CD14-positive monocyte (primary cell): Measurements from ENCODE around the gene DENND11. TPM values are rescaled to one million over a fixed set of nuclear protein-coding genes. Genes with fewer than 3 reads are reported as not detected.

Experiments used
- DNase-seq, 3 donors: peaks; one replicate each; pipeline ENCODE4 v3.0.0-alpha.2; 2011 to 2022
- H2AFZ ChIP-seq: 2 replicates; pipeline ENCODE4 v1.6.0; 2012; ENCODE audit warnings: mild to moderate bottlenecking, low read depth, low read length, inconsistent platforms; ENCODE audit not compliant: insufficient read depth, poor library complexity, severe bottlenecking
- H3K27ac ChIP-seq, 2 donors: 1 replicate in 1 of 2; 2 replicates in 1 of 2; pipeline ENCODE4 v1.5.1; 2012 to 2013; ENCODE audit warnings: low read length in 2 of 2, control low read depth in 1 of 2, inconsistent platforms in 1 of 2, low read depth in 1 of 2, mild to moderate bottlenecking in 1 of 2
- H3K27me3 ChIP-seq, 2 donors: one replicate each; pipeline versions ENCODE4 v1.6.0 to v1.6.1; 2011 to 2013; ENCODE audit warnings: low read length in 2 of 2; ENCODE audit not compliant: control insufficient read depth in 2 of 2, insufficient read depth in 2 of 2
- H3K36me3 ChIP-seq, 2 donors: replicated peaks in 1 of 2; 1 replicate in 1 of 2; 2 replicates in 1 of 2; pipeline versions ENCODE4 v1.5.1 to v1.6.1; 2012 to 2013; ENCODE audit warnings: low read length in 2 of 2, control low read depth in 1 of 2, inconsistent platforms in 1 of 2, mild to moderate bottlenecking in 1 of 2; ENCODE audit not compliant: insufficient read depth in 2 of 2, control insufficient read depth in 1 of 2
- H3K4me1 ChIP-seq, 2 donors: 1 replicate in 1 of 2; 2 replicates in 1 of 2; pipeline versions ENCODE4 v1.5.1 to v1.6.1; 2012 to 2013; ENCODE audit warnings: low read length in 2 of 2, control low read depth in 1 of 2, inconsistent platforms in 1 of 2, mild to moderate bottlenecking in 1 of 2, moderate library complexity in 1 of 2; ENCODE audit not compliant: insufficient read depth in 2 of 2, control insufficient read depth in 1 of 2
- H3K4me2 ChIP-seq: replicated peaks from 2 replicates; pipeline ENCODE3; 2012; ENCODE audit warnings: low read length, moderate library complexity, mild to moderate bottlenecking; ENCODE audit not compliant: poor library complexity, severe bottlenecking; ENCODE audit errors: extremely low read depth
- H3K4me3 ChIP-seq, 3 experiments: fragments of 200-600 bp in 1 of 3; sonication (generic) in 1 of 3; replicated peaks in 1 of 3; 1 replicate in 2 of 3; 2 replicates in 1 of 3; pipeline ENCODE4 v1.5.1; 2011 to 2013; ENCODE audit warnings: low read length in 3 of 3, mild to moderate bottlenecking in 3 of 3, control low read depth in 2 of 3, low read depth in 2 of 3, inconsistent platforms in 1 of 3, moderate library complexity in 1 of 3
- H3K79me2 ChIP-seq: 2 replicates; pipeline ENCODE4 v1.6.0; 2012; ENCODE audit warnings: mild to moderate bottlenecking, control low read depth, inconsistent platforms, low read length, moderate library complexity; ENCODE audit not compliant: insufficient read depth
- H3K9ac ChIP-seq: 2 replicates; pipeline ENCODE4 v1.6.0; 2017; ENCODE audit warnings: low read length, mild to moderate bottlenecking; ENCODE audit not compliant: insufficient read depth, poor library complexity, severe bottlenecking
- H3K9me3 ChIP-seq, 2 donors: replicated peaks in 1 of 2; 1 replicate in 1 of 2; 2 replicates in 1 of 2; pipeline versions ENCODE4 v1.5.1 to v1.6.1; 2012 to 2013; ENCODE audit warnings: low read length in 2 of 2, control low read depth in 1 of 2; ENCODE audit not compliant: control insufficient read depth in 1 of 2, insufficient read depth in 1 of 2
- H4K20me1 ChIP-seq: 2 replicates; pipeline ENCODE4 v1.6.0; 2012; ENCODE audit warnings: mild to moderate bottlenecking, low read length, control low read depth, moderate library complexity; ENCODE audit not compliant: insufficient read depth
- H3K27ac Mint-ChIP-seq, 7 donors: one replicate each; pipeline ENCODE4 v1.8.0; 2020; ENCODE audit warnings: mild to moderate bottlenecking in 7 of 7, mixed read lengths in 7 of 7, moderate library complexity in 6 of 7, inconsistent platforms in 2 of 7
- H3K27me3 Mint-ChIP-seq, 3 donors: one replicate each; pipeline ENCODE4 v1.8.0; 2021 to 2022; ENCODE audit warnings: low read depth in 3 of 3, mild to moderate bottlenecking in 3 of 3, mixed read lengths in 3 of 3, moderate library complexity in 3 of 3, inconsistent platforms in 1 of 3
- H3K36me3 Mint-ChIP-seq, 2 donors: one replicate each; pipeline ENCODE4 v1.8.0; 2020; ENCODE audit warnings: mixed read lengths in 2 of 2, inconsistent platforms in 1 of 2, mild to moderate bottlenecking in 1 of 2
- H3K4me1 Mint-ChIP-seq: one replicate; pipeline ENCODE4 v1.8.0; 2020; ENCODE audit warnings: mild to moderate bottlenecking, mixed read lengths
- H3K4me3 Mint-ChIP-seq, 2 donors: one replicate each; pipeline ENCODE4 v1.8.0; 2020; ENCODE audit warnings: mild to moderate bottlenecking in 2 of 2, mixed read lengths in 2 of 2, moderate library complexity in 1 of 2
- H3K9me3 Mint-ChIP-seq, 7 donors: one replicate each; pipeline ENCODE4 v1.8.0; 2020 to 2022; ENCODE audit warnings: mixed read lengths in 7 of 7, mild to moderate bottlenecking in 6 of 7, moderate library complexity in 6 of 7, inconsistent platforms in 2 of 7
- CTCF ChIP-seq: fragments of 200-600 bp; IDR thresholded peaks from one replicate; pipeline ENCODE4 v1.8.0; 2022; ENCODE audit warnings: antibody characterized with exemption, mild to moderate bottlenecking
- WGBS: methylation state at CpG from one replicate; pipeline ENCODE4 v1.1.5; 2013; ENCODE audit warnings: missing lambda C conversion rate; ENCODE audit not compliant: insufficient coverage; 5-methylcytosine and 5-hydroxymethylcytosine counted together
- intact Hi-C, 2 donors: fragments of 100-400 bp; cut with micrococcal nuclease; formaldehyde crosslinking; loops; one replicate each; pipeline versions ENCODE4 v1.15.0 to v1.15.1; 2023
- polyA plus RNA-seq, 3 donors: library from polyadenylated mRNA; depleted of rRNA in 1 of 3; unstranded in 2 of 3; stranded (reverse) in 1 of 3; fragments of 300-500 nt in 2 of 3; fragments of >200 nt in 1 of 3; fragmentation: Illumina TruSeq in 2 of 3; gene quantifications; 1 replicate in 2 of 3; 2 replicates in 1 of 3; pipeline ENCODE4 v1.2.3, GENCODE V29; 2012 to 2021

Gene DENND11
- polyA plus RNA-seq, 3 donors, result 1.4 to 4.7 (median 1.9) TPM

GRCh38 chr7:141744131-141744530 lies 42.2 kb upstream of the DENND11 start:
- no peaks in the 10 kb centered on the region for H3K9me3 ChIP-seq
- intact Hi-C loops, result no loop called here
- peaks cover 1 to 7% of the 10 kb centered on the region in 2 donors for H3K4me1 ChIP-seq
- no peak overlapping the region for H3K9ac ChIP-seq
- Mint-ChIP-seq H3K36me3 (peaks cover 66 to 80% of the 10 kb centered on the region in 2 donors), H3K27me3 (no peaks in the 10 kb centered on the region), H3K4me3 (no peak overlapping the region), H3K27ac (no peak overlapping the region), H3K4me1 (peaks cover 10% of the 10 kb centered on the region), H3K9me3 (peaks cover 0 to 2% (median 0%) of the 10 kb centered on the region in 7 donors)
- WGBS, result 100% methylated on average over 1 of the region's 2 CpGs
- H3K4me3 ChIP-seq, result no peak overlapping the region
- no peak overlapping the region for H3K27ac ChIP-seq
- no peak overlapping the region for H3K4me2 ChIP-seq
- H3K36me3 ChIP-seq, result peaks cover 85 to 91% of the 10 kb centered on the region in 2 donors
- no peak for DNase-seq
- no peaks in the 10 kb centered on the region for H4K20me1 ChIP-seq
- H2AFZ ChIP-seq, result no peak overlapping the region
- no peaks in the 10 kb centered on the region for H3K27me3 ChIP-seq
- peaks cover 21% of the 10 kb centered on the region for H3K79me2 ChIP-seq
- TF ChIP-seq CTCF, result no peak

GRCh38 chr7:141742229-141742628 lies 40.3 kb upstream of the DENND11 start:
- Mint-ChIP-seq H3K4me1 (peaks cover 20% of the 10 kb centered on the region), H3K36me3 (peaks cover 59 to 64% of the 10 kb centered on the region in 2 donors), H3K4me3 (no peak overlapping the region), H3K27ac (no peak overlapping the region), H3K9me3 (peaks cover 0 to 2% (median 0%) of the 10 kb centered on the region in 7 donors), H3K27me3 (no peaks in the 10 kb centered on the region)
- intact Hi-C loops, result no loop called here
- H3K4me1 ChIP-seq, result peaks cover 11 to 15% of the 10 kb centered on the region in 2 donors
- no CpG with 5 or more reads among the region's 1 CpG for WGBS
- H3K9me3 ChIP-seq, result no peaks in the 10 kb centered on the region
- no peaks in the 10 kb centered on the region for H4K20me1 ChIP-seq
- peaks cover 32% of the 10 kb centered on the region for H3K79me2 ChIP-seq
- H3K27ac ChIP-seq, result no peak overlapping the region
- H3K27me3 ChIP-seq, result no peaks in the 10 kb centered on the region
- H3K4me2 ChIP-seq, result no peak overlapping the region
- H3K9ac ChIP-seq, result no peak overlapping the region
- DNase-seq, result no peak
- no peak overlapping the region for H2AFZ ChIP-seq
- TF ChIP-seq CTCF, result no peak
- H3K36me3 ChIP-seq, result peaks cover 68 to 72% of the 10 kb centered on the region in 2 donors
- no peak overlapping the region for H3K4me3 ChIP-seq
